ENCODE results near the gene BAHCC1. TPM values are rescaled to one million over a fixed set of nuclear protein-coding genes. Genes with fewer than 3 reads are reported as not detected.

BAHCC1 gene
- total and polyA plus RNA-seq, 9 of the 15 experiments (the other 6 are each of a cell fraction or from before 2014, with no cell fraction given): 0.14 to 26.9 (median 5.0) TPM

DNA sequence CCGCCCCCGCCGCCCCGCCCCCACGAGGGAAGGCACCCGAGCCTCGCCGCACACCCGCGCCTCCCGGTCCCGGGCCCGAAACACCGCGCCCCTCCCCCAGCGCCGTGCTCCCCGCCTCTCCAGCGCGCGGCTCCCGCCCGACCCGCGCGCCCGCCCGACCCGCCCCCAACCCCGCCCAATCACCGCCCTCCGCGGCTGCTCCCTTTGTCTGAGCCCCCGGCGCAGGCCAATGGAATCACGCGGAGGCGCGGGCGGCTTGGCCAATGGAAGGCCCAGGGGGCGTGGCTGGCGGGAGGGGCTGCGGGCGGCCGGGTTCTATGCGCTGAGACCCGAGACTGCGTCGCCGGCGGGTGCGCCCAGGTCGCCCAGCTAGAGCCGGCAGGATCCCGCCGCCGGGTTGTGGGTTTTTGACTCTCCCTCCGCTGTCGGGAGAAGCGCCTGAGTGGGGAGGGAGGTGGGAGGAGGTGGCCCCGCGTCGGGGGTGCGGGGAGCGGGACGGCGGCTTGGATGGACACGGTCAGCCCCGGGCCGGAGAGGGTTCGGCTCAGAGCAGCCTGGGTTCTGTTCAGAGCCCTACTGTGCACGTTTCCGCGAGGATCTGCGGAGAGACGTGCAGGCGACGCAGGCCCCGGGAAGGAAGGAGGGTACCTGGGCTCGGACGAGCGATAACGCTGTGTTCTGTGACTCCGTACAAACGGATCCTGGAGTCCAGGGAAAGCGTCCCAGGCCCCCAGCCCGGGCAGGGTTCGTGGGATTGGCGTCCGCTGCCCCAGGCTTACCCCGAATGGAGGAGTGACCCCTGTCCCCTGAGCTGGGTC, 49.0 kb upstream of the BAHCC1 start (continued):
- TF ChIP-seq, protein P1, sequence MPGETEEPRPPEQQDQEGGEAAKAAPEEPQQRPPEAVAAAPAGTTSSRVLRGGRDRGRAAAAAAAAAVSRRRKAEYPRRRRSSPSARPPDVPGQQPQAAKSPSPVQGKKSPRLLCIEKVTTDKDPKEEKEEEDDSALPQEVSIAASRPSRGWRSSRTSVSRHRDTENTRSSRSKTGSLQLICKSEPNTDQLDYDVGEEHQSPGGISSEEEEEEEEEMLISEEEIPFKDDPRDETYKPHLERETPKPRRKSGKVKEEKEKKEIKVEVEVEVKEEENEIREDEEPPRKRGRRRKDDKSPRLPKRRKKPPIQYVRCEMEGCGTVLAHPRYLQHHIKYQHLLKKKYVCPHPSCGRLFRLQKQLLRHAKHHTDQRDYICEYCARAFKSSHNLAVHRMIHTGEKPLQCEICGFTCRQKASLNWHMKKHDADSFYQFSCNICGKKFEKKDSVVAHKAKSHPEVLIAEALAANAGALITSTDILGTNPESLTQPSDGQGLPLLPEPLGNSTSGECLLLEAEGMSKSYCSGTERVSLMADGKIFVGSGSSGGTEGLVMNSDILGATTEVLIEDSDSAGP (CRISPR knock-in tag; IDR thresholded peaks at IDR 0.05): no peak
- TF ChIP-seq NFATC3 (IDR thresholded peaks at IDR 0.05): no peak
- TF ChIP-seq, protein P2, sequence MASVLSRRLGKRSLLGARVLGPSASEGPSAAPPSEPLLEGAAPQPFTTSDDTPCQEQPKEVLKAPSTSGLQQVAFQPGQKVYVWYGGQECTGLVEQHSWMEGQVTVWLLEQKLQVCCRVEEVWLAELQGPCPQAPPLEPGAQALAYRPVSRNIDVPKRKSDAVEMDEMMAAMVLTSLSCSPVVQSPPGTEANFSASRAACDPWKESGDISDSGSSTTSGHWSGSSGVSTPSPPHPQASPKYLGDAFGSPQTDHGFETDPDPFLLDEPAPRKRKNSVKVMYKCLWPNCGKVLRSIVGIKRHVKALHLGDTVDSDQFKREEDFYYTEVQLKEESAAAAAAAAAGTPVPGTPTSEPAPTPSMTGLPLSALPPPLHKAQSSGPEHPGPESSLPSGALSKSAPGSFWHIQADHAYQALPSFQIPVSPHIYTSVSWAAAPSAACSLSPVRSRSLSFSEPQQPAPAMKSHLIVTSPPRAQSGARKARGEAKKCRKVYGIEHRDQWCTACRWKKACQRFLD (CRISPR knock-in tag; IDR thresholded peaks at IDR 0.05): no peak
- TF ChIP-seq, protein P3, sequence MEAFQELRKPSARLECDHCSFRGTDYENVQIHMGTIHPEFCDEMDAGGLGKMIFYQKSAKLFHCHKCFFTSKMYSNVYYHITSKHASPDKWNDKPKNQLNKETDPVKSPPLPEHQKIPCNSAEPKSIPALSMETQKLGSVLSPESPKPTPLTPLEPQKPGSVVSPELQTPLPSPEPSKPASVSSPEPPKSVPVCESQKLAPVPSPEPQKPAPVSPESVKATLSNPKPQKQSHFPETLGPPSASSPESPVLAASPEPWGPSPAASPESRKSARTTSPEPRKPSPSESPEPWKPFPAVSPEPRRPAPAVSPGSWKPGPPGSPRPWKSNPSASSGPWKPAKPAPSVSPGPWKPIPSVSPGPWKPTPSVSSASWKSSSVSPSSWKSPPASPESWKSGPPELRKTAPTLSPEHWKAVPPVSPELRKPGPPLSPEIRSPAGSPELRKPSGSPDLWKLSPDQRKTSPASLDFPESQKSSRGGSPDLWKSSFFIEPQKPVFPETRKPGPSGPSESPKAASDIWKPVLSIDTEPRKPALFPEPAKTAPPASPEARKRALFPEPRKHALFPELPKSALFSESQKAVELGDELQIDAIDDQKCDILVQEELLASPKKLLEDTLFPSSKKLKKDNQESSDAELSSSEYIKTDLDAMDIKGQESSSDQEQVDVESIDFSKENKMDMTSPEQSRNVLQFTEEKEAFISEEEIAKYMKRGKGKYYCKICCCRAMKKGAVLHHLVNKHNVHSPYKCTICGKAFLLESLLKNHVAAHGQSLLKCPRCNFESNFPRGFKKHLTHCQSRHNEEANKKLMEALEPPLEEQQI (IDR thresholded peaks at IDR 0.05): no peak
- no peak for TF ChIP-seq PURB (CRISPR knock-in tag; IDR thresholded peaks at IDR 0.05; ENCODE audit: low read depth)
- TF ChIP-seq, protein P4, sequence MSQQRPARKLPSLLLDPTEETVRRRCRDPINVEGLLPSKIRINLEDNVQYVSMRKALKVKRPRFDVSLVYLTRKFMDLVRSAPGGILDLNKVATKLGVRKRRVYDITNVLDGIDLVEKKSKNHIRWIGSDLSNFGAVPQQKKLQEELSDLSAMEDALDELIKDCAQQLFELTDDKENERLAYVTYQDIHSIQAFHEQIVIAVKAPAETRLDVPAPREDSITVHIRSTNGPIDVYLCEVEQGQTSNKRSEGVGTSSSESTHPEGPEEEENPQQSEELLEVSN (IDR thresholded peaks at IDR 0.05; ENCODE audit: borderline replicate concordance in 1 of 2, extremely low read depth in 1 of 2, insufficient read depth in 1 of 2, insufficient read length in 1 of 2, low read depth in 1 of 2, low read length in 1 of 2, poor library complexity in 1 of 2, severe bottlenecking in 1 of 2): peak in 1 of 2 experiments; percentile 48
- no peak for TF ChIP-seq EP300 (IDR thresholded peaks at IDR 0.05; ENCODE audit: low read length)
- TF ChIP-seq STAT5A (IDR thresholded peaks at IDR 0.05; ENCODE audit: borderline replicate concordance, low read length): no peak
- TF ChIP-seq RCOR1 (IDR thresholded peaks at IDR 0.05; ENCODE audit: borderline replicate concordance in 1 of 2, low read depth in 2 of 2, low read length in 2 of 2): 0 out of 4 replicates have a peak, but pooled peaks of 1 of the 2 experiments have one; percentile 5
- peak; percentile 83; the same call in 1 of the 2 replicates for TF ChIP-seq ZKSCAN1 (IDR thresholded peaks at IDR 0.05; ENCODE audit: low read depth, low read length)
- TF ChIP-seq, protein P5, sequence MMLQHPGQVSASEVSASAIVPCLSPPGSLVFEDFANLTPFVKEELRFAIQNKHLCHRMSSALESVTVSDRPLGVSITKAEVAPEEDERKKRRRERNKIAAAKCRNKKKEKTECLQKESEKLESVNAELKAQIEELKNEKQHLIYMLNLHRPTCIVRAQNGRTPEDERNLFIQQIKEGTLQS (IDR thresholded peaks at IDR 0.05): no peak
- TF ChIP-seq, protein P5 (CRISPR knock-in tag; conservative IDR thresholded peaks at IDR 0.05): no peak
- TF ChIP-seq, protein P6, sequence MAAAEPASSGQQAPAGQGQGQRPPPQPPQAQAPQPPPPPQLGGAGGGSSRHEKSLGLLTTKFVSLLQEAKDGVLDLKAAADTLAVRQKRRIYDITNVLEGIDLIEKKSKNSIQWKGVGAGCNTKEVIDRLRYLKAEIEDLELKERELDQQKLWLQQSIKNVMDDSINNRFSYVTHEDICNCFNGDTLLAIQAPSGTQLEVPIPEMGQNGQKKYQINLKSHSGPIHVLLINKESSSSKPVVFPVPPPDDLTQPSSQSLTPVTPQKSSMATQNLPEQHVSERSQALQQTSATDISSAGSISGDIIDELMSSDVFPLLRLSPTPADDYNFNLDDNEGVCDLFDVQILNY (CRISPR knock-in tag; IDR thresholded peaks at IDR 0.05): no peak
- TF ChIP-seq, protein P7, sequence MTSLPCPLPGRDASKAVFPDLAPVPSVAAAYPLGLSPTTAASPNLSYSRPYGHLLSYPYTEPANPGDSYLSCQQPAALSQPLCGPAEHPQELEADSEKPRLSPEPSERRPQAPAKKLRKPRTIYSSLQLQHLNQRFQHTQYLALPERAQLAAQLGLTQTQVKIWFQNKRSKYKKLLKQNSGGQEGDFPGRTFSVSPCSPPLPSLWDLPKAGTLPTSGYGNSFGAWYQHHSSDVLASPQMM (CRISPR knock-in tag; IDR thresholded peaks at IDR 0.05): no peak
- no peak for TF ChIP-seq TAF15 (IDR thresholded peaks at IDR 0.05; ENCODE audit: low read depth, low read length)
- TF ChIP-seq NBN (IDR thresholded peaks at IDR 0.05; ENCODE audit: low read depth): no peak
- peak; percentile 58 for TF ChIP-seq ZFX (CRISPR knock-in tag; IDR thresholded peaks at IDR 0.05)
